GM12801 (cell line): ENCODE results near the gene TMEM131.

Source experiments
- CTCF ChIP-seq: IDR thresholded peaks from one replicate; pipeline ENCODE4 v1.5.1; 2011; ENCODE audit warnings: control low read depth; ENCODE audit not compliant: insufficient read length; ENCODE audit errors: extremely low read depth

Gene TMEM131

GRCh38 chr2:97870396-97870843 is 125.3 kb downstream of the TMEM131 start:
- no peak for TF ChIP-seq CTCF

- no peak for TF ChIP-seq CTCF
Measured at GRCh38 chr2:97869722-97870346, 125.9 kb downstream of the TMEM131 start.

- TF ChIP-seq CTCF, result no peak
Measured at GRCh38 chr2:97868986-97869721, 126.6 kb downstream of the TMEM131 start.

- no peak for TF ChIP-seq CTCF
Measured at GRCh38 chr2:97863829-97864228, 131.9 kb downstream of the TMEM131 start.

GRCh38 chr2:97861177-97861576 is 134.6 kb downstream of the TMEM131 start:
- no peak for TF ChIP-seq CTCF

GRCh38 chr2:97858442-97858841 is 137.3 kb downstream of the TMEM131 start:
- TF ChIP-seq CTCF, result no peak

GRCh38 chr2:97857553-97857952 is 138.2 kb downstream of the TMEM131 start:
- no peak for TF ChIP-seq CTCF
